ENCODE results near the gene AADAT.
A peak's percentile ranks its signal among the peaks of the same experiment; 100 is the strongest.
"Not testable (repeated sequence)": the region's sequence is repeated elsewhere in the genome, so short reads cannot be mapped to it uniquely, and the experiment has no call there.

The AADAT gene

GRCh38 chr4:170089274-170089667, 485 bp downstream of the AADAT start:
- DNase-seq (ENCODE audit: low read depth): no peak

DNA sequence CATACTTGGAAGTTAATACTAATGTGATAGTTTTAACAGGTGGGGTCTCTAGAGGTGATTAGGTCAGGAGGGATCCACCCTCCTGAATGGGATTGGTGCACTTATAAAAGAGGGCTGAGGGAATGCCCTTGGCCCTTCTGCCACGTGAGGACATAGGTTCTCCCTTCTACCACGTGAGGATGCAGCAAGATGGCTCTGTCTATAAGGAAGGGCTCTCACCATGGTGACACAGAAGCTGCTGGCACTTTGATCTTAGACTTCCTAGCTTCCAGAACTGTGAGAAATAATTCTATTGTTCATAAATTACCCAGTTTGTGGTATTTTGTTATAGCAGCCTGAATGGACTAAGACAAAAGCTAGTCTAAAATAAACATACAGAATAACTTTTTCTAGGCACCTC, 1.0 kb downstream of the AADAT start:
- DNase-seq (ENCODE audit: low read depth): no peak

GRCh38 chr4:170087163-170087700, 2.5 kb downstream of the AADAT start:
- no peak for DNase-seq (ENCODE audit: low read depth)

- DNase-seq (ENCODE audit: low read depth): no peak
These were observed 6.2 kb downstream of the AADAT start for GRCh38 chr4:170083541-170083940.

DNA sequence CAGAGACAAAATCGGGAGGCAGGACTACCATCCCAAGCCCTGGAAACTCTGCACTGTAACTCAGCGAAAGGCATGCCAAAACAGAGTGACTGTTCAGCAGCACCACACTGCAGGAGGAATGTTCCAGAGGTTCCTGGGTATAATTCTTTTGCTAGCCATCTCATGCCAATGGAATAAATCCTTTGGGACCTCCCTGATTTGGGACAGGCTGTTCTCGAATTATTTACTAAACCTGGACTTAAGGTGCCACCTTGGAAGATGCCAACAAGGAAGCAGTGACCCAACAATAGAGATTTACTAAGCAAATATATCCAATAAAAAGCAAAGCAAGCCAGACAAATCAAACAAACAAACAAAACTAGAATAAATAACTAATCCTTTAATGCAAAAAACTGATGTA, 9.3 kb downstream of the AADAT start:
- DNase-seq (ENCODE audit: low read depth): no peak

DNA sequence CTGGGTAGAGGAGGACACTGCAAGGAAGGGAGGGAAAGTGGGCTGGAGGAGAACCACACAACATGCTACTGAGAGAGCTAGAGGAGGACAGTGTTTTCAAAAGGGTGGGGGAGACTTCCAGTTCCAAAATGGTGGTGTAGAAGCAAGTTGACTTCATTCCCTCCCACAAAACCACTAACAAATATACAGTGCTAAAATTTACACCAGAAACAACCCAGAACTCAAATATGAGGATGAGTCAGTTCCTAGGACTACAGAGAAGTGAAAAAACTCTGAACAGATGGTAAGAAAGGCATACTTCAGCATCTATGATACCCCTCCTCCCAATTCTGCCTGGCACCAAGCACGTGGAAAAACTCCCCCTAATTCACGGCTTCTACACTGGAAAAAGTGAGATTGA, 9.8 kb downstream of the AADAT start:
- DNase-seq (ENCODE audit: low read depth): no peak

GRCh38 chr4:170071196-170071595, 18.6 kb downstream of the AADAT start:
- no peak for DNase-seq (ENCODE audit: low read depth)

GRCh38 chr4:170068438-170069128, 21.2 kb downstream of the AADAT start:
- DNase-seq (ENCODE audit: low read depth): no peak

DNA sequence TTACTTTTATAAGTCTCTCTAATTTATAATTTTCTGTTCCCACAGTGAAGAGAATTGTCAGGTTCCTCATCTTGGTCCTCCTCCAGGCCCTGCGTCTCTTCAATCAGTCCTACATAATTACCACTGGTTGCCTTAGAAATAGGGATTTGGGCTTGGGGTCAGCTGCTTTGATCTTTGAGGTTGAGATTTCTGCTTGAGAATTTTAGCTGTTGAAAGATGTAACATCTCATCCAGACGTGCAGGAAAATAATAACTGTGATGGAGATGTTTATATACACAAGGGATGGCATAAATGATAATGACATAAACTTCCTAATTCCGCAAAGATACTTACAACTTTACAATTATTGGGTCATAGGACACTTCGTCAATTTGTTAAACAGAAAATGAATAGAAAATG, 30.3 kb downstream of the AADAT start:
- no peak for DNase-seq (ENCODE audit: low read depth)

DNA sequence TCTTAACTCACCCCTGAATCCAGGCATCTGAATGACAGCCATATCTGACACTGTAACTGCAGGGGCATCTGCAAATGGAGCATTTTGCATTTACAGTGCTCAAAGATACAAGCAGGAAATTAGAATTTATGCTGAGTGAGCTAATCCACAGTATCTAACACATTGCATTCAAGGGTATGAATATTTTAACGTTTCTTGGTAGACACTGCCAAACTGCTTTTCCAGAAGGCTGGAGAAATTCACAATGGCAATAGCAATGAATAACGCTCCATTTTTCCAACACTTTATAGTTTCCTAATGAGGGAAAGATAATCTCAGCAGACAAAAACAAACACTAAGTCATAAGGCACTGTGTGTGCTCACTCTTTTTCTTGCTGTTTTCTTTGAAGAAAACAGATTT, 30.9 kb downstream of the AADAT start:
- no peak for DNase-seq (ENCODE audit: low read depth)

DNA sequence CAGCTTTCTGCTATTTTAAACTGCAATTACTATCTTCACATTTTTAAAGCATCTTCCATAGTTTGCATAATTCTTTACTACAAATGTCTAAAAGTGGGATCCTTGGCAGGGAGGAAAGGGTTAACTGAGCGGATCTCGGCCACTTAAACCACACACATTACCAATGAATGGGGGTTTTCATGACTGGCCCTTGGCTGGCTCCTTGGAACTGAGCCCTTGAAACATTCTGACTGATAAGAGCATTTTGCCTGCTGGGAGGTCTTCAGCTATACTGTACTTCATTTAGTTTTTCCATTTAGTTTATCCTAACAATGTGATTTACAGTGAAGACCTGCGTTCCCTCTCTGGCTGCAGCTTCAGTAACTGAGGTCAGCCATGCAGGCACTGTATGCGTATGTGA, 31.9 kb downstream of the AADAT start:
- DNase-seq (ENCODE audit: low read depth): no peak

GRCh38 chr4:170052919-170053318, 36.8 kb downstream of the AADAT start:
- no peak for DNase-seq (ENCODE audit: low read depth)

- DNase-seq (ENCODE audit: low read depth): no peak
These were observed 38.4 kb downstream of the AADAT start for GRCh38 chr4:170051402-170051801.

- DNase-seq (ENCODE audit: low read depth): no peak
These were observed 40.0 kb downstream of the AADAT start for GRCh38 chr4:170049766-170050165.

- DNase-seq (ENCODE audit: low read depth): peak; percentile 35
These were observed 41.9 kb downstream of the AADAT start for GRCh38 chr4:170047771-170048354.

- not testable (repeated sequence) for DNase-seq (ENCODE audit: low read depth)
These were observed 43.6 kb downstream of the AADAT start for GRCh38 chr4:170046156-170046555.

DNA sequence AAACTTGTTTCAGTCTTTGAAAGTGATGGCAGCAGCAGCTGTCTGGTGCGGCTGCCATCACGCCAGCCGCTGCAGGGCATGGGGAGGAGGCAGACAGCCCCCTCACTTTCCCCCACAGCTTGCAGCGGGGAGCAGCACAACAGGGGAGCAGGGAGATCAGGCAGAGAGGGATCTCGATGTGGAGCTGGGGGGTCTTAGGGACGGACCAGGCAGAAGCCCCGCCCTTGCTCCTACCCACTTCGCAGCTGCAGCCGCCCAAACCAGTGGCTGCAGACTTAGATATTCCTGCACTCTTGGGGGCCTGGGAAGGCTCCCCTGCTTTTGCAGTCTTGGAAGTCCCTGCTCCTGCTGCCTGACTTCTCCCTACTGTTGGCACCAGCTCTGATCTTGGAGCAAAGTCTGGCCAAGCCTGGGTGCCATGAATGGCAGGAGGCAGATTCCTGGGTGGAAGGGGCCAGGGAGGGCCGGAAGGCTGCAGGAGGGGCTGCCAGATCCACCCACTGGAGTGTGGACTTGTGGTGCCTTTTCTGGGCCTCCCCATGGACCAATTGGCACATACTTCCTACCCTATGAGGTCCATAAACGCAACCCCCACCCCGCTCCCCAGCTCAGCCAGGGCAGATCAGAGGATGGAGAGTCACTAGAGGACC, 49.6 kb downstream of the AADAT start:
- DNase-seq (ENCODE audit: low read depth): no peak

DNA sequence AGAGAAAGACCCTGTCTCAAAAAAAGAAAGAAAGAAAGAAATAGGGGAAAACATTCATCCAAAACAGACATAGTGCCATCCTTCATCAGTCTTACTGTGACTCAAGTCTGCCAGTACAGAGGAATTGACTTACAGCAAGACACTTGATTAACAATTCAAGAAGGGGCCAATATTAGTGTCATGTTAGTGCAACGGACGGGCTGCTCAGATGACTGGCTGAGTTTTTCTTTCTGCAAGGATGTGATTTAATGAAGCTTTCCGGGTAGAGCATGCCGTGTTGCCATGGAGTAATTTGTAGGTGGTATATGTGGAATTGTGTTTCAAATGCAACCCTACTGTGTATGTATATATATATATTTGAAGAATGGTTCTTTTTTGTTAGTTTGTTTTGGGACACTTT, 51.0 kb downstream of the AADAT start:
- no peak for DNase-seq (ENCODE audit: low read depth)

- no peak for DNase-seq (ENCODE audit: low read depth)
These were observed 51.5 kb downstream of the AADAT start for GRCh38 chr4:170038232-170038631.

DNA sequence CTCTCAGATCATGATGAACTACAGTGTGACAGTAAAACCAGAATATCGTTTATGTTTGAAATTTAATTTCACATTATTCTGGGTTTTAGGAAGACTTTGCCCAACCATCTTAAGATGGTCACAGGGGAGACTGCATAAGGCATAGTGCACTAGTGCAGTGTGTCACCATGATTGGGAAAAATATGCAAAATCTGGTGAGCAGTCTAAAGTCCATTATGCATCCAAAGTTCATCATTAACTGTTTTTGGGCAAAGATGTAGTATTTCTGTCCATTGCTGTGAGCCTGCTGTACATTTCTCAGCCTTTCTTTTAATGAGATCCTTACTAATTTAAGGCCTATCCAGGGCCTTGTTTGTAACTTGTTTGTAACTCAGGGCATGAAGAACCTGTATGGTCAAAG, 52.3 kb downstream of the AADAT start:
- DNase-seq (ENCODE audit: low read depth): no peak

GRCh38 chr4:170035845-170036244, 53.9 kb downstream of the AADAT start:
- no peak for DNase-seq (ENCODE audit: low read depth)

DNA sequence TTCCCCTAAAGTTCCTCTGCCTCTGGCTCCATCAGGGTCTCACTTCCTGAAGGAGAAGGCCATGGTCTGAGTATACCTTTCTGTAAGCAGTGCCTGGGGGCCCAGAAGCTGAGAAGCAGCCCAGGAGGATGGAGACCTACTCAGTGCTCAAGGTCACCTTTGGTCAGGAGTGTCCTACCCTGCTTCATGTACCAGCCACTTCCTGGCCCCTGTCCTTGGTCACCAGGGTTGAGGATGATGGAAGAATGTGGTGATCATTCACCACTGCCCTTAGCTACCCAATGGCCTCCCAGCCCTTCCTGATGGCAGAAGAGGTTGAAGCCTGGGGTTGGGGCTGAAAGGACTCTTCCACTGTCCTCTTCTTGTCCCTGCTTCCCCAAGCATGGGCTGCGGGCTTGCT, 54.5 kb downstream of the AADAT start:
- DNase-seq (ENCODE audit: low read depth): no peak

DNA sequence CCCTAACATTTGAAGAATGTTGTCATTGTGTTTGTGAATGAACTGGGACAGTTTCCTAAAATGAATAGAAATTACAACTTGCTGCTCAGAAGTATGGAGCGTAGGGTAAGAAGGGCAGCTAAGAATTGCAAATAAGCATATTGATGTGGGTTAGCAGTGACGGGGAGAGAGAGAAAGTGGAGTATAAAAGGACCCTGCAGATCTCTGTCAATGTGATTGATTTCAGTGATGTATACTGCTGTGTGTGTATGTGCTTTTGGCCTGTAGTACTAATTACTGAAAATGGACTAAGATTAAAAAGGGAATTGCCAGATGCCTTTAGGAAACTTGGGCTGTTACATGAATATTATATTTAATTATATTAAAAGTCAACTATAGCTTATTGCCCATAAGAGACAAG, 55.8 kb downstream of the AADAT start:
- no peak for DNase-seq (ENCODE audit: low read depth)
